K562 (cell line): ENCODE measurements around the gene STK33. TPM values are rescaled to one million over a fixed set of nuclear protein-coding genes. Genes with fewer than 3 reads are reported as not detected.

Experiments used
- ATAC-seq: fragments of 200-7000 bp; cut with Tn5 transposase; 3 replicates; pipeline ENCODE4 v1.9.1; 2020; ENCODE audit warnings: moderate library complexity
- BruUV-seq: library from RNA; stranded (reverse); fragments of 400-500 nt; replicated peaks from 2 replicates; lab custom pipeline; 2021; lab: Mats Ljungman, UMichigan
- CTCF ChIA-PET: fragments of 300-600 bp; formaldehyde crosslinking; extraction: SDS; loops from one replicate; lab custom pipeline; 2021; ENCODE audit warnings: low intra/inter-chr PET ratio; lab: Yijun Ruan, JAX
- POLR2A ChIA-PET: fragments of 300-600, 350-650 bp; sonication (Branson Sonifier 250); formaldehyde crosslinking; extraction: SDS; loops from one replicate; lab custom pipeline; 2021; ENCODE audit warnings: antibody characterized with exemption, inconsistent platforms; lab: Yijun Ruan, JAX
- DNase-seq, 4 experiments: peaks; one replicate each; pipeline versions ENCODE4 v3.0.0 to v3.0.0-alpha.2; 2011 to 2018; ENCODE audit warnings: low spot score in 3 of 4, mixed read lengths in 3 of 4; ENCODE audit errors: extremely low read depth in 1 of 4
- FAIRE-seq: peaks from 2 replicates; lab custom pipeline; 2011; peaks lifted over from hg19 to GRCh38; lab: Jason Lieb, UNC
- H2AFZ ChIP-seq: 2 replicates; pipeline ENCODE4 v1.6.0; 2011; ENCODE audit warnings: low read depth, low read length, control low read depth, inconsistent platforms
- H3K27ac ChIP-seq: fragments of 200-600 bp; 3 replicates; pipeline ENCODE4 v1.8.0; 2011; ENCODE audit warnings: low read depth, mild to moderate bottlenecking, control low read depth, inconsistent platforms, low read length, moderate library complexity, mixed read lengths; ENCODE audit errors: extremely low read depth
- H3K27me3 ChIP-seq, 2 experiments: fragments of 300-600 bp in 1 of 2; 2 replicates in 1 of 2; 3 replicates in 1 of 2; pipeline versions ENCODE4 v1.6.0 to v1.8.0; 2011; ENCODE audit warnings: inconsistent platforms in 2 of 2, low read length in 2 of 2, mild to moderate bottlenecking in 1 of 2, mixed read lengths in 1 of 2, moderate library complexity in 1 of 2; ENCODE audit not compliant: control insufficient read depth in 2 of 2, insufficient read depth in 2 of 2
- H3K36me3 ChIP-seq: fragments of 300-600 bp; 3 replicates; pipeline ENCODE4 v1.8.0; 2011; ENCODE audit warnings: mild to moderate bottlenecking, low read length, inconsistent platforms; ENCODE audit not compliant: control insufficient read depth, insufficient read depth
- H3K4me1 ChIP-seq, 2 experiments: fragments of 200-600 bp in 1 of 2; replicated peaks in 1 of 2; 2 replicates in 1 of 2; 3 replicates in 1 of 2; pipeline versions ENCODE4 v1.5.1 to v1.8.0; 2011; ENCODE audit warnings: inconsistent platforms in 2 of 2, low read length in 2 of 2, mild to moderate bottlenecking in 1 of 2, mixed read lengths in 1 of 2, moderate library complexity in 1 of 2; ENCODE audit not compliant: control insufficient read depth in 2 of 2, insufficient read depth in 2 of 2
- H3K4me2 ChIP-seq: 2 replicates; pipeline ENCODE4 v1.6.1; 2011; ENCODE audit warnings: low read length, control low read depth, inconsistent platforms, mixed read lengths; ENCODE audit not compliant: insufficient read depth
- H3K4me3 ChIP-seq: fragments of 200-600 bp; sonication (generic), shearing (Covaris generic); 2 replicates; pipeline ENCODE4 v1.5.1; 2016; ENCODE audit warnings: control low read depth, inconsistent platforms
- H3K79me2 ChIP-seq: fragments of 200-600 bp; 3 replicates; pipeline ENCODE4 v1.8.0; 2011; ENCODE audit warnings: low read length, inconsistent platforms; ENCODE audit not compliant: control insufficient read depth, insufficient read depth
- H3K9ac ChIP-seq, 2 experiments: 2 replicates each; pipeline versions ENCODE4 v1.6.0 to v1.6.1; 2011; ENCODE audit warnings: low read depth in 2 of 2, low read length in 2 of 2, control low read depth in 1 of 2, inconsistent platforms in 1 of 2, mild to moderate bottlenecking in 1 of 2, mixed read lengths in 1 of 2; ENCODE audit not compliant: insufficient read depth in 1 of 2
- H3K9me1 ChIP-seq: one replicate; pipeline ENCODE4 v1.6.0; 2011; ENCODE audit warnings: inconsistent platforms, mild to moderate bottlenecking, low read length, moderate library complexity; ENCODE audit not compliant: control insufficient read depth, insufficient read depth
- H3K9me3 ChIP-seq: replicated peaks from 2 replicates; pipeline ENCODE4 v1.5.1; 2011; ENCODE audit warnings: low read depth, low read length, inconsistent platforms; ENCODE audit not compliant: control insufficient read depth, insufficient read depth
- H4K20me1 ChIP-seq: replicated peaks from 2 replicates; pipeline ENCODE4 v1.6.1; 2011; ENCODE audit warnings: low read length, inconsistent platforms, mixed read lengths; ENCODE audit not compliant: control insufficient read depth, insufficient read depth
- ARID3B ChIP-seq: fragments of 250-450 bp; sonication (Bioruptor Pico); IDR thresholded peaks from 2 replicates; pipeline ENCODE4 v1.4.0; 2020; ENCODE audit warnings: borderline replicate concordance
- CBX3 ChIP-seq, 2 experiments: IDR thresholded peaks; 1 replicate in 1 of 2; 2 replicates in 1 of 2; pipeline ENCODE4 v1.6.1; 2012; ENCODE audit warnings: inconsistent platforms in 2 of 2, low read length in 2 of 2, borderline replicate concordance in 1 of 2, control low read depth in 1 of 2
- HINFP ChIP-seq: fragments of 450-650 bp; conservative IDR thresholded peaks from 2 replicates; pipeline ENCODE4 v1.6.1; 2016; ENCODE audit warnings: missing genetic modification characterization, low read depth, mild to moderate bottlenecking, control low read depth, missing compliant biosample characterization
- HNRNPK ChIP-seq: fragments of 200-400 bp; formaldehyde crosslinking; IDR thresholded peaks from one replicate; pipeline ENCODE4 v1.6.1; 2018; ENCODE audit warnings: mild to moderate bottlenecking, low read depth, low read length; ENCODE audit not compliant: poor library complexity, severe bottlenecking
- MAZ ChIP-seq, 2 experiments: fragments of 450-650 bp in 1 of 2; sonication (generic) in 1 of 2; formaldehyde crosslinking; IDR thresholded peaks in 1 of 2; conservative IDR thresholded peaks in 1 of 2; 2 replicates each; pipeline versions ENCODE4 v1.4.0 to v1.5.0; 2020; ENCODE audit warnings: mild to moderate bottlenecking in 1 of 2, missing genetic modification reagents in 1 of 2
- PCBP1 ChIP-seq: fragments of 200-400 bp; formaldehyde crosslinking; IDR thresholded peaks from 2 replicates; pipeline ENCODE4 v1.6.1; 2018; ENCODE audit warnings: mild to moderate bottlenecking, low read depth, low read length; ENCODE audit not compliant: poor library complexity, severe bottlenecking
- TOE1 ChIP-seq, 2 experiments: fragments of 450-650 bp in 1 of 2; sonication (generic) in 1 of 2; formaldehyde crosslinking in 1 of 2; IDR thresholded peaks; 2 replicates each; pipeline versions ENCODE4 v1.7.1 to v1.8.0; 2016 to 2022; ENCODE audit warnings: borderline replicate concordance in 2 of 2, mild to moderate bottlenecking in 2 of 2, antibody characterized with exemption in 1 of 2, inconsistent platforms in 1 of 2, low read depth in 1 of 2, missing genetic modification reagents in 1 of 2, moderate library complexity in 1 of 2
- U2AF2 ChIP-seq: fragments of 200-400 bp; formaldehyde crosslinking; optimal IDR thresholded peaks from 2 replicates; pipeline ENCODE3; 2017; ENCODE audit warnings: low read depth, mild to moderate bottlenecking, low read length
- ZNF324 ChIP-seq: fragments of 250-450 bp; sonication (Bioruptor Pico); IDR thresholded peaks from 2 replicates; pipeline ENCODE4 v1.4.0; 2020; ENCODE audit warnings: mild to moderate bottlenecking
- ZNF707 ChIP-seq: fragments of 250-450 bp; sonication (Bioruptor Pico); conservative IDR thresholded peaks from 2 replicates; pipeline ENCODE4 v1.8.0; 2022; ENCODE audit warnings: inconsistent platforms, mild to moderate bottlenecking, moderate library complexity
- WGBS: fragments of 100-300 bp; shearing (Covaris generic); methylation state at CpG from one replicate; pipeline ENCODE4 v1.1.6; 2016; ENCODE audit warnings: low coverage, mixed read lengths; ENCODE audit not compliant: insufficient coverage; ENCODE audit errors: missing lambda C conversion rate; 5-methylcytosine and 5-hydroxymethylcytosine counted together
- in situ Hi-C: fragments of 300-500 bp; cut with MboI; formaldehyde crosslinking; loops from 4 replicates; pipeline ENCODE4 v1.15.0; 2018; ENCODE audit warnings: inconsistent platforms, mixed read lengths
- intact Hi-C: fragments of 100-400 bp; cut with micrococcal nuclease; formaldehyde crosslinking; loops from 2 replicates; pipeline ENCODE4 v1.14.2; 2022
- polyA plus RNA-seq, 8 experiments: library from polyadenylated mRNA; depleted of rRNA in 4 of 8; stranded (reverse) in 5 of 8; unstranded in 3 of 8; fragments of >200 nt; fragmentation: Nextera tagmentation in 2 of 8; fragmentation: Illumina TruSeq in 1 of 8; extraction: Ambion mirVana in 2 of 8; extraction: Trizol in 1 of 8; gene quantifications; 2 replicates each; pipeline versions ENCODE4 v1.2.1 to v1.2.3, GENCODE V29; 2011 to 2014; ENCODE audit warnings: inconsistent platforms in 1 of 8, missing spikeins in 1 of 8
- total RNA-seq, 7 experiments: library from RNA; depleted of rRNA in 6 of 7; stranded (reverse); fragments of >200 nt in 6 of 7; fragmentation: Illumina TruSeq in 2 of 7; extraction: Trizol in 2 of 7; gene quantifications; 2 replicates each; pipeline versions ENCODE4 v1.2.1 to v1.2.3, GENCODE V29; 2011 to 2021; ENCODE audit warnings: low replicate concordance in 1 of 7

The STK33 gene
- total and polyA plus RNA-seq, 9 of the 15 experiments (the other 6 are each of a cell fraction or from before 2014, with no cell fraction given) = not detected

- Histone ChIP-seq H3K27me3 (peaks cover 2 to 20% of the 10 kb centered on the region in 2 experiments; a peak in 2 of 5 replicates), H3K27ac (no peak overlapping the region), H3K4me2 (no peak overlapping the region), H2AFZ (no peak overlapping the region), H3K36me3 (no peaks in the 10 kb centered on the region), H3K9me3 (no peaks in the 10 kb centered on the region), H3K4me3 (no peak overlapping the region), H3K4me1 (no peaks in the 10 kb centered on the region), H3K9me1 (no peaks in the 10 kb centered on the region), H4K20me1 (no peaks in the 10 kb centered on the region), H3K79me2 (no peaks in the 10 kb centered on the region), H3K9ac (no peak overlapping the region)
- intact Hi-C loops (no loop called here), in situ Hi-C loops (no loop called here)
- no CpG with 5 or more reads among the region's 1 CpG for WGBS
- POLR2A ChIA-PET = no interaction called here
- CTCF ChIA-PET = no interaction called here
- DNase-seq (no peak), FAIRE-seq (no peak), ATAC-seq (no peak)
- BruUV-seq = no TSS peak
- TF ChIP-seq ZNF324 (CRISPR knock-in tag) (no peak), HNRNPK (no peak), ARID3B (CRISPR knock-in tag) (no peak), CBX3 (IDR thresholded peaks at IDR 0.05; ENCODE audit: borderline replicate concordance in 1 of 2, low read length in 2 of 2) (no peak), PCBP1 (no peak), U2AF2 (no peak), TOE1 (IDR thresholded peaks at IDR 0.05; ENCODE audit: borderline replicate concordance) (no peak), TOE1 (CRISPR knock-in tag; IDR thresholded peaks at IDR 0.05; ENCODE audit: borderline replicate concordance, low read depth) (no peak), MAZ (CRISPR knock-in tag; conservative IDR thresholded peaks at IDR 0.05 in 1 of 2, IDR thresholded peaks at IDR 0.05 in 1 of 2) (no peak), HINFP (no peak), ZNF707 (no peak)
Observed at GRCh38 chr11:8371516-8371884, 222.5 kb downstream of the STK33 start.
